K562 (cell line): ENCODE results near the gene NUP62. TPM values are rescaled to one million over a fixed set of nuclear protein-coding genes. Genes with fewer than 3 reads are reported as not detected.
A peak's percentile ranks its signal among the peaks of the same experiment; 100 is the strongest.

Source experiments
- ASH1L ChIP-seq: fragments of 450-650 bp; IDR thresholded peaks from 2 replicates; pipeline ENCODE4 v1.6.1; 2018; ENCODE audit warnings: borderline replicate concordance, mild to moderate bottlenecking, low read depth; ENCODE audit not compliant: partially characterized antibody
- FOXP1 ChIP-seq: sonication (generic); formaldehyde crosslinking; IDR thresholded peaks from 2 replicates; pipeline ENCODE4 v1.8.0; 2022; ENCODE audit warnings: mild to moderate bottlenecking, missing genetic modification reagents
- HNRNPLL ChIP-seq: fragments of 200-400 bp; formaldehyde crosslinking; IDR thresholded peaks from 2 replicates; pipeline ENCODE4 v1.6.1; 2017; ENCODE audit warnings: low read length, low read depth, mild to moderate bottlenecking; ENCODE audit not compliant: poor library complexity, severe bottlenecking
- NR2F6 ChIP-seq: fragments of 450-650 bp; formaldehyde crosslinking; IDR thresholded peaks from 2 replicates; pipeline ENCODE4 v1.4.0; 2020; ENCODE audit warnings: mild to moderate bottlenecking
- PCBP1 ChIP-seq: fragments of 200-400 bp; formaldehyde crosslinking; IDR thresholded peaks from 2 replicates; pipeline ENCODE4 v1.6.1; 2018; ENCODE audit warnings: mild to moderate bottlenecking, low read depth, low read length; ENCODE audit not compliant: poor library complexity, severe bottlenecking
- POLR2AphosphoS5 ChIP-seq: IDR thresholded peaks from 2 replicates; pipeline ENCODE4 v1.6.1; 2011; ENCODE audit warnings: mild to moderate bottlenecking, low read depth, low read length, moderate library complexity; ENCODE audit not compliant: control insufficient read depth, insufficient read depth
- RBM14 ChIP-seq: fragments of 200-400 bp; formaldehyde crosslinking; IDR thresholded peaks from 2 replicates; pipeline ENCODE4 v1.6.1; 2018; ENCODE audit warnings: low read depth, mild to moderate bottlenecking, low read length, moderate library complexity, borderline replicate concordance; ENCODE audit not compliant: insufficient read depth
- RBM25 ChIP-seq: fragments of 200-400 bp; formaldehyde crosslinking; IDR thresholded peaks from 2 replicates; pipeline ENCODE4 v1.6.1; 2018; ENCODE audit warnings: low read length, low read depth, moderate library complexity; ENCODE audit not compliant: severe bottlenecking
- SIN3A ChIP-seq, 2 experiments: fragments of 150-350 bp in 1 of 2; IDR thresholded peaks; 2 replicates each; pipeline ENCODE4 v1.6.1; 2011 to 2016; ENCODE audit warnings: borderline replicate concordance in 2 of 2, low read depth in 2 of 2, low read length in 2 of 2, mild to moderate bottlenecking in 2 of 2, moderate library complexity in 2 of 2; ENCODE audit not compliant: control insufficient read depth in 1 of 2
- SMC3 ChIP-seq: conservative IDR thresholded peaks from 2 replicates; pipeline ENCODE4 v1.6.1; 2011; ENCODE audit warnings: low read depth, low read length, improper control_type of control experiment; ENCODE audit not compliant: insufficient read depth
- SRF ChIP-seq, 2 experiments: fragments of 250-450, 450-650 bp in 1 of 2; sonication (Bioruptor Pico) in 1 of 2; sonication (generic) in 1 of 2; formaldehyde crosslinking; IDR thresholded peaks; 2 replicates each; pipeline versions ENCODE4 v1.5.0 to v1.5.1; 2020 to 2022; ENCODE audit warnings: mild to moderate bottlenecking in 1 of 2, missing genetic modification reagents in 1 of 2
- SUPT5H ChIP-seq: fragments of 450-650 bp; IDR thresholded peaks from 2 replicates; pipeline ENCODE4 v1.6.1; 2016
- TFAM ChIP-seq: fragments of 250-450 bp; sonication (Bioruptor Pico); conservative IDR thresholded peaks from 2 replicates; pipeline ENCODE4 v1.5.0; 2021; ENCODE audit warnings: mild to moderate bottlenecking, moderate library complexity
- U2AF2 ChIP-seq: fragments of 200-400 bp; formaldehyde crosslinking; optimal IDR thresholded peaks from 2 replicates; pipeline ENCODE3; 2017; ENCODE audit warnings: low read depth, mild to moderate bottlenecking, low read length
- WHSC1 ChIP-seq: IDR thresholded peaks from one replicate; pipeline ENCODE4 v1.6.1; 2012; ENCODE audit warnings: low read length, control low read depth, inconsistent platforms
- ZSCAN32 ChIP-seq: fragments of 450-650 bp; formaldehyde crosslinking; IDR thresholded peaks from 2 replicates; pipeline ENCODE4 v1.4.0; 2020; ENCODE audit warnings: mild to moderate bottlenecking, moderate library complexity
- polyA plus RNA-seq, 8 experiments: library from polyadenylated mRNA; depleted of rRNA in 4 of 8; stranded (reverse) in 5 of 8; unstranded in 3 of 8; fragments of >200 nt; fragmentation: Nextera tagmentation in 2 of 8; fragmentation: Illumina TruSeq in 1 of 8; extraction: Ambion mirVana in 2 of 8; extraction: Trizol in 1 of 8; gene quantifications; 2 replicates each; pipeline versions ENCODE4 v1.2.1 to v1.2.3, GENCODE V29; 2011 to 2014; ENCODE audit warnings: inconsistent platforms in 1 of 8, missing spikeins in 1 of 8
- total RNA-seq, 7 experiments: library from RNA; depleted of rRNA in 6 of 7; stranded (reverse); fragments of >200 nt in 6 of 7; fragmentation: Illumina TruSeq in 2 of 7; extraction: Trizol in 2 of 7; gene quantifications; 2 replicates each; pipeline versions ENCODE4 v1.2.1 to v1.2.3, GENCODE V29; 2011 to 2021; ENCODE audit warnings: low replicate concordance in 1 of 7
- TF ChIP-seq, protein P1 (sequence below): fragments of 250-450 bp; sonication (Bioruptor Pico); IDR thresholded peaks from 2 replicates; pipeline ENCODE4 v1.9.0; 2021; ENCODE audit warnings: mild to moderate bottlenecking
- TF ChIP-seq, protein P2 (sequence below): sonication (generic); formaldehyde crosslinking; IDR thresholded peaks from 2 replicates; pipeline ENCODE4 v1.8.1; 2023; ENCODE audit warnings: missing genetic modification reagents, mild to moderate bottlenecking, borderline replicate concordance
- TF ChIP-seq, protein P3 (sequence below): sonication (generic); formaldehyde crosslinking; IDR thresholded peaks from 2 replicates; pipeline ENCODE4 v1.8.1; 2023; ENCODE audit warnings: mild to moderate bottlenecking, missing genetic modification reagents

NUP62 gene
- total and polyA plus RNA-seq, 9 of the 15 experiments (the other 6 are each of a cell fraction or from before 2014, with no cell fraction given): 16.9 to 109 (median 66.0) TPM

DNA sequence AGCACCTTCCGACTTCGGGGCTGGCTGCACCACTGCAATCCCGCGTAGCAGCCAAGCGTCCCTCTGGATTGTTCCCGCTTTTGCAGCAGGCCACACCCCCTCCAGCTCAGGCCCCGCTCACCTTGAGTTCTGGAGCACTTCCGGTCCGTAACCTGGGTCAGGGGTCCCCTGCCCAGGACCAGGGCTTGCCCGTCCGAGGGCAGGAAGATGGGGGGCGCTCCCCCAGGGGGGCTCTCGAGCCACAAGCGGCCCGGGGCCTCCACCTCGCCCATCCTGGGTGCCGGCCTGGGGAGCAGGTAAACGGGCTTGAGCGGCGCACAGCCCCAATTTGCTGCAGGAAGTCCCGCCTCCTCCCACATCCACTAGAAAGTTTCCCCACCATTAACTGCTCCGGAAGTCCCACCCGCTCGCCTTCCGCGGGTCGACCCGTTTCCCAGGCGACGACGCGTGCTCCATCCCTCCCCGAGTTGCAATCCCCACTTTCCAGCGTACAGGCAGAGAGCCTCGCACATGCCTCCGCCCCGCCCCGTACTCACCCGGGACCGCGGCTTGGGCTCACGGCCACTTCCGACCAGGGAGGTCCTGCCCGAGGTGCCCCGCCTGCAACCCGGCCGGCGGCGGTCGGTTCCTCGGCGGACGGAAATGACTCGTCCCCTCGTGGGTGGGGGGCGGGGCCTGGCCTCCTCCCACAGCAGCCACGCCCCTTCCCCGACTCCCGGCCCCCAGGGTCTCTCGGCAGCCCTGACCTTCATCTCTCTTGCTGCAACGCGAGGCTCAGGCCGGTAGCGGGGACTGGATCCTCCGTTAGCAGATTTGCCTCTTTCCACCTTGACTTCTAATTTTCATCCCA, 62.1 kb downstream of the NUP62 start, which contains the start of gene PNKP (continued):
- TF ChIP-seq, protein P1, sequence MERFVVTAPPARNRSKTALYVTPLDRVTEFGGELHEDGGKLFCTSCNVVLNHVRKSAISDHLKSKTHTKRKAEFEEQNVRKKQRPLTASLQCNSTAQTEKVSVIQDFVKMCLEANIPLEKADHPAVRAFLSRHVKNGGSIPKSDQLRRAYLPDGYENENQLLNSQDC (CRISPR knock-in tag): no peak
- peak; percentile 92 for TF ChIP-seq SUPT5H
- no peak for TF ChIP-seq RBM14
- peak; percentile 51 for TF ChIP-seq HNRNPLL
- TF ChIP-seq RBM25: no peak
- 0 out of 2 replicates have a peak, but pooled peaks have one; percentile 65 for TF ChIP-seq POLR2AphosphoS5
- peak in 1 of 2 experiments; percentile 49; a peak in 2 of 4 replicates for TF ChIP-seq SIN3A (IDR thresholded peaks at IDR 0.05; ENCODE audit: borderline replicate concordance in 2 of 2, control insufficient read depth in 1 of 2, low read depth in 2 of 2, low read length in 2 of 2)
- no peak for TF ChIP-seq WHSC1
- TF ChIP-seq SRF (CRISPR knock-in tag; IDR thresholded peaks at IDR 0.05): peak in 1 of 2 experiments; percentile 70; a peak in 1 of 4 replicates
- no peak for TF ChIP-seq ASH1L
- TF ChIP-seq ZSCAN32 (CRISPR knock-in tag): no peak
- TF ChIP-seq FOXP1 (CRISPR knock-in tag): peak; percentile 40; the same call in 1 of the 2 replicates
- TF ChIP-seq U2AF2: no peak
- TF ChIP-seq, protein P2, sequence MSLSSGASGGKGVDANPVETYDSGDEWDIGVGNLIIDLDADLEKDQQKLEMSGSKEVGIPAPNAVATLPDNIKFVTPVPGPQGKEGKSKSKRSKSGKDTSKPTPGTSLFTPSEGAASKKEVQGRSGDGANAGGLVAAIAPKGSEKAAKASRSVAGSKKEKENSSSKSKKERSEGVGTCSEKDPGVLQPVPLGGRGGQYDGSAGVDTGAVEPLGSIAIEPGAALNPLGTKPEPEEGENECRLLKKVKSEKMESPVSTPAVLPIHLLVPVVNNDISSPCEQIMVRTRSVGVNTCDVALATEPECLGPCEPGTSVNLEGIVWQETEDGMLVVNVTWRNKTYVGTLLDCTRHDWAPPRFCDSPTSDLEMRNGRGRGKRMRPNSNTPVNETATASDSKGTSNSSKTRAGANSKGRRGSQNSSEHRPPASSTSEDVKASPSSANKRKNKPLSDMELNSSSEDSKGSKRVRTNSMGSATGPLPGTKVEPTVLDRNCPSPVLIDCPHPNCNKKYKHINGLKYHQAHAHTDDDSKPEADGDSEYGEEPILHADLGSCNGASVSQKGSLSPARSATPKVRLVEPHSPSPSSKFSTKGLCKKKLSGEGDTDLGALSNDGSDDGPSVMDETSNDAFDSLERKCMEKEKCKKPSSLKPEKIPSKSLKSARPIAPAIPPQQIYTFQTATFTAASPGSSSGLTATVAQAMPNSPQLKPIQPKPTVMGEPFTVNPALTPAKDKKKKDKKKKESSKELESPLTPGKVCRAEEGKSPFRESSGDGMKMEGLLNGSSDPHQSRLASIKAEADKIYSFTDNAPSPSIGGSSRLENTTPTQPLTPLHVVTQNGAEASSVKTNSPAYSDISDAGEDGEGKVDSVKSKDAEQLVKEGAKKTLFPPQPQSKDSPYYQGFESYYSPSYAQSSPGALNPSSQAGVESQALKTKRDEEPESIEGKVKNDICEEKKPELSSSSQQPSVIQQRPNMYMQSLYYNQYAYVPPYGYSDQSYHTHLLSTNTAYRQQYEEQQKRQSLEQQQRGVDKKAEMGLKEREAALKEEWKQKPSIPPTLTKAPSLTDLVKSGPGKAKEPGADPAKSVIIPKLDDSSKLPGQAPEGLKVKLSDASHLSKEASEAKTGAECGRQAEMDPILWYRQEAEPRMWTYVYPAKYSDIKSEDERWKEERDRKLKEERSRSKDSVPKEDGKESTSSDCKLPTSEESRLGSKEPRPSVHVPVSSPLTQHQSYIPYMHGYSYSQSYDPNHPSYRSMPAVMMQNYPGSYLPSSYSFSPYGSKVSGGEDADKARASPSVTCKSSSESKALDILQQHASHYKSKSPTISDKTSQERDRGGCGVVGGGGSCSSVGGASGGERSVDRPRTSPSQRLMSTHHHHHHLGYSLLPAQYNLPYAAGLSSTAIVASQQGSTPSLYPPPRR (CRISPR knock-in tag): no peak
- TF ChIP-seq PCBP1: no peak
- no peak for TF ChIP-seq TFAM (CRISPR knock-in tag)
- TF ChIP-seq NR2F6 (CRISPR knock-in tag): no peak
- TF ChIP-seq, protein P3, sequence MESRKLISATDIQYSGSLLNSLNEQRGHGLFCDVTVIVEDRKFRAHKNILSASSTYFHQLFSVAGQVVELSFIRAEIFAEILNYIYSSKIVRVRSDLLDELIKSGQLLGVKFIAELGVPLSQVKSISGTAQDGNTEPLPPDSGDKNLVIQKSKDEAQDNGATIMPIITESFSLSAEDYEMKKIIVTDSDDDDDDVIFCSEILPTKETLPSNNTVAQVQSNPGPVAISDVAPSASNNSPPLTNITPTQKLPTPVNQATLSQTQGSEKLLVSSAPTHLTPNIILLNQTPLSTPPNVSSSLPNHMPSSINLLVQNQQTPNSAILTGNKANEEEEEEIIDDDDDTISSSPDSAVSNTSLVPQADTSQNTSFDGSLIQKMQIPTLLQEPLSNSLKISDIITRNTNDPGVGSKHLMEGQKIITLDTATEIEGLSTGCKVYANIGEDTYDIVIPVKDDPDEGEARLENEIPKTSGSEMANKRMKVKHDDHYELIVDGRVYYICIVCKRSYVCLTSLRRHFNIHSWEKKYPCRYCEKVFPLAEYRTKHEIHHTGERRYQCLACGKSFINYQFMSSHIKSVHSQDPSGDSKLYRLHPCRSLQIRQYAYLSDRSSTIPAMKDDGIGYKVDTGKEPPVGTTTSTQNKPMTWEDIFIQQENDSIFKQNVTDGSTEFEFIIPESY (CRISPR knock-in tag): no peak
- no peak for TF ChIP-seq SMC3
